HG03175 (cell line): ENCODE measurements around the gene TANC2.
A peak's percentile ranks its signal among the peaks of the same experiment; 100 is the strongest.
"Not testable (repeated sequence)": the region's sequence is repeated elsewhere in the genome, so short reads cannot be mapped to it uniquely, and the experiment has no call there.

ENCODE experiments used
- ATAC-seq: cut with Tn5 transposase; IDR thresholded peaks from one replicate; pipeline ENCODE4 v1.9.1; 2021; ENCODE audit warnings: mild to moderate bottlenecking, moderate library complexity; ENCODE audit not compliant: unreplicated experiment

Gene TANC2

GRCh38 chr17:62963296-62963695 lies 2.7 kb upstream of the TANC2 start:
- ATAC-seq = no peak

GRCh38 chr17:62964506-62964905 lies 1.5 kb upstream of the TANC2 start:
- no peak for ATAC-seq

- no peak for ATAC-seq
These were observed 805 bp upstream of the TANC2 start for GRCh38 chr17:62965174-62965685.

GRCh38 chr17:62966426-62967204 lies 580 bp downstream of the TANC2 start:
- ATAC-seq = peak; percentile 21

GRCh38 chr17:62967205-62967529 lies 1.1 kb downstream of the TANC2 start:
- ATAC-seq = no peak

- ATAC-seq = peak; percentile 67
These were observed 2.4 kb downstream of the TANC2 start for GRCh38 chr17:62968445-62968923.

- ATAC-seq = no peak
These were observed 4.6 kb downstream of the TANC2 start for GRCh38 chr17:62970610-62971009.

GRCh38 chr17:62971853-62972252 lies 5.8 kb downstream of the TANC2 start:
- no peak for ATAC-seq

GRCh38 chr17:62974788-62975187 lies 8.8 kb downstream of the TANC2 start:
- ATAC-seq = no peak

GRCh38 chr17:62975206-62975605 lies 9.2 kb downstream of the TANC2 start:
- ATAC-seq = no peak

GRCh38 chr17:62976643-62977231 lies 10.7 kb downstream of the TANC2 start:
- ATAC-seq = not testable (repeated sequence)

- no peak for ATAC-seq
These were observed 14.8 kb downstream of the TANC2 start for GRCh38 chr17:62980842-62981241.

- ATAC-seq = no peak
These were observed 15.9 kb downstream of the TANC2 start for GRCh38 chr17:62981933-62982332.

- no peak for ATAC-seq
These were observed 18.8 kb downstream of the TANC2 start for GRCh38 chr17:62984801-62985200.

GRCh38 chr17:62986549-62986948 lies 20.5 kb downstream of the TANC2 start:
- no peak for ATAC-seq

GRCh38 chr17:62987136-62987535 lies 21.1 kb downstream of the TANC2 start:
- no peak for ATAC-seq

GRCh38 chr17:62989501-62989900 lies 23.5 kb downstream of the TANC2 start:
- ATAC-seq = no peak

GRCh38 chr17:62994931-62995330 lies 28.9 kb downstream of the TANC2 start:
- no peak for ATAC-seq

- no peak for ATAC-seq
These were observed 29.4 kb downstream of the TANC2 start for GRCh38 chr17:62995377-62995885.

- no peak for ATAC-seq
These were observed 30.2 kb downstream of the TANC2 start for GRCh38 chr17:62996221-62996620.

GRCh38 chr17:62998166-62998565 lies 32.1 kb downstream of the TANC2 start:
- no peak for ATAC-seq
